PC-3 (cell line): ENCODE results near the gene RASAL2. TPM values are rescaled to one million over a fixed set of nuclear protein-coding genes. Genes with fewer than 3 reads are reported as not detected.

Experiments used
- ATAC-seq: fragments of 200-7000 bp; cut with Tn5 transposase; 2 replicates; pipeline ENCODE4 v1.9.1; 2020; ENCODE audit warnings: mild to moderate bottlenecking, moderate library complexity
- BruUV-seq: library from RNA; stranded (reverse); fragments of 400-500 nt; replicated peaks from 2 replicates; lab custom pipeline; 2021; lab: Mats Ljungman, UMichigan
- CTCF ChIA-PET: fragments of 300-600 bp; sonication (Branson Sonifier 250); formaldehyde crosslinking; loops from one replicate; lab custom pipeline; 2022; ENCODE audit warnings: antibody characterized with exemption; lab: Charles Lee
- POLR2A ChIA-PET: fragments of 300-600 bp; sonication (Branson Sonifier 250); formaldehyde crosslinking; loops from one replicate; lab custom pipeline; 2022; ENCODE audit warnings: antibody characterized with exemption; ENCODE audit not compliant: unreplicated experiment; lab: Charles Lee
- DNase-seq: peaks from one replicate; pipeline ENCODE4 v3.0.0-alpha.2; 2015
- H2AFZ ChIP-seq: fragments of 300-600 bp; sonication (generic); 2 replicates; pipeline ENCODE4 v1.6.0; 2016; ENCODE audit warnings: antibody characterized with exemption, low read length
- H3F3A ChIP-seq: fragments of 300-600 bp; sonication (generic); one replicate; pipeline ENCODE4 v1.6.0; 2017; ENCODE audit warnings: antibody characterized with exemption, low read length, control low read depth, mild to moderate bottlenecking; ENCODE audit not compliant: unreplicated experiment
- H3K27ac ChIP-seq: fragments of 300-600 bp; sonication (generic); 2 replicates; pipeline ENCODE4 v1.5.1; 2016; ENCODE audit warnings: mild to moderate bottlenecking, low read length
- H3K27me3 ChIP-seq: fragments of 300-600 bp; sonication (generic); 2 replicates; pipeline ENCODE4 v1.6.1; 2016; ENCODE audit warnings: low read length, mixed read lengths
- H3K36me3 ChIP-seq: fragments of 300-600 bp; sonication (generic); 2 replicates; pipeline ENCODE4 v1.6.1; 2016; ENCODE audit warnings: low read depth, mixed run types, low read length, mixed read lengths
- H3K4me1 ChIP-seq: fragments of 300-600 bp; sonication (generic); 2 replicates; pipeline ENCODE4 v1.5.1; 2016; ENCODE audit warnings: low read length; ENCODE audit not compliant: insufficient read depth
- H3K4me2 ChIP-seq: fragments of 300-600 bp; sonication (generic); 2 replicates; pipeline ENCODE4 v1.6.0; 2016; ENCODE audit warnings: low read length
- H3K4me3 ChIP-seq: fragments of 300-600 bp; sonication (generic); 2 replicates; pipeline ENCODE4 v1.5.1; 2016; ENCODE audit warnings: mild to moderate bottlenecking, low read length, mixed read lengths
- H3K79me2 ChIP-seq: fragments of 300-600 bp; sonication (generic); 2 replicates; pipeline ENCODE4 v1.6.1; 2017; ENCODE audit warnings: low read length, mixed read lengths
- H3K9ac ChIP-seq: fragments of 300-600 bp; sonication (generic); 2 replicates; pipeline ENCODE4 v1.6.0; 2016; ENCODE audit warnings: mild to moderate bottlenecking, low read length
- H3K9me2 ChIP-seq: fragments of 300-600 bp; sonication (generic); replicated peaks from 2 replicates; pipeline ENCODE4 v1.6.1; 2016; ENCODE audit warnings: mixed run types, low read length, mixed read lengths
- H3K9me3 ChIP-seq: fragments of 300-600 bp; sonication (generic); 2 replicates; pipeline ENCODE4 v1.6.1; 2016; ENCODE audit warnings: low read length, mixed read lengths
- H4K20me1 ChIP-seq: fragments of 300-600 bp; sonication (generic); 2 replicates; pipeline ENCODE4 v1.6.1; 2016; ENCODE audit warnings: low read length, mixed read lengths
- CTCF ChIP-seq: fragments of 300-600 bp; sonication (generic); conservative IDR thresholded peaks from 2 replicates; pipeline ENCODE4 v1.5.1; 2017; ENCODE audit warnings: antibody characterized with exemption, low read depth, mild to moderate bottlenecking, low read length
- EZH2 ChIP-seq: fragments of 300-600 bp; sonication (generic); IDR thresholded peaks from one replicate; pipeline ENCODE4 v1.6.1; 2017; ENCODE audit warnings: antibody characterized with exemption, mild to moderate bottlenecking, low read length; ENCODE audit not compliant: unreplicated experiment
- EZH2phosphoT487 ChIP-seq: fragments of 300-600 bp; sonication (generic); IDR thresholded peaks from 2 replicates; pipeline ENCODE4 v1.6.1; 2018; ENCODE audit warnings: mild to moderate bottlenecking, antibody characterized with exemption, low read length, borderline replicate concordance
- intact Hi-C: fragments of 100-400 bp; cut with micrococcal nuclease; formaldehyde crosslinking; loops from 2 replicates; pipeline ENCODE4 v1.9.0; 2023
- total RNA-seq: library from RNA; depleted of rRNA; stranded (reverse); fragments of >200 nt; gene quantifications from 2 replicates; pipeline ENCODE4 v1.2.3, GENCODE V29; 2014

The RASAL2 gene
- total RNA-seq, 1 experiment from 2014 or later: 7.9 TPM

- POLR2A ChIA-PET: no interaction called here
- no peak overlapping the region for H2AFZ ChIP-seq
Observed at GRCh38 chr1:178518894-178519293, 425.0 kb downstream of the RASAL2 start.

DNA sequence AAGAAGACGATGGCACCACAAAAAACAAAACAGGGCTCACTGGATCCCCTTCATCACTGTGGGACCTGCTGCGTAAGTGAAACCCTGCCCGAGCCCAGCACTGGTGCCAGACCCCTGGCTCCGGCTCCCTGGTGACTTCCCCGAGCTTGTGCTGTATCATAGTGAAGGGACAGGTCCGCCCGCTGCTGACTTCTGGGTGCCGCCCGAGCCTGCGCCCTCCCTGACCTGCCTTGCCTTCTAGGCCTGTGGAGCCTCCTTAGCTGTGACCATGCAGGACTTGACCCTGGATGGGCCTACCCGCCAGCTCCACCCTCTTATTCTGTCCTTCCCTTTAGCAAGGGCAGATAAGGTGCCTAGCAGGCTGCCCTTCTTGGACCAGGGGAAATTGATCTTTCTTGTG is 426.9 kb downstream of the RASAL2 start:
- DNase-seq (no peak), ATAC-seq (no peak)
- H3K27me3 ChIP-seq: no peaks in the 10 kb centered on the region
- H3K27ac ChIP-seq: no peak overlapping the region
- H3K9me3 ChIP-seq: no peaks in the 10 kb centered on the region
- POLR2A ChIA-PET: no interaction called here
- intact Hi-C loops: no loop called here
- no peak overlapping the region for H3K4me3 ChIP-seq
- H3K36me3 ChIP-seq: no peaks in the 10 kb centered on the region
- no peak overlapping the region for H3K4me2 ChIP-seq
- no peaks in the 10 kb centered on the region for H4K20me1 ChIP-seq
- H3F3A ChIP-seq: no peaks in the 10 kb centered on the region
- TF ChIP-seq CTCF: no peak
- no peak for TF ChIP-seq EZH2phosphoT487
- no peak for TF ChIP-seq EZH2
- H2AFZ ChIP-seq: no peak overlapping the region
- CTCF ChIA-PET: no interaction called here
- H3K9ac ChIP-seq: no peak overlapping the region
- no peaks in the 10 kb centered on the region for H3K4me1 ChIP-seq
- no peaks in the 10 kb centered on the region for H3K9me2 ChIP-seq
- BruUV-seq: no TSS peak
- H3K79me2 ChIP-seq: no peaks in the 10 kb centered on the region

More at GRCh38 chr1:178518894-178519293, 425.0 kb downstream of the RASAL2 start:
- H3K9ac ChIP-seq: no peak overlapping the region
- H3K4me1 ChIP-seq: no peaks in the 10 kb centered on the region
- CTCF ChIA-PET: no interaction called here
- intact Hi-C loops: no loop called here
- H3K79me2 ChIP-seq: no peaks in the 10 kb centered on the region
- ATAC-seq (no peak), DNase-seq (no peak)
- BruUV-seq: no TSS peak
- TF ChIP-seq EZH2phosphoT487: no peak
- TF ChIP-seq EZH2: no peak
- H3K9me2 ChIP-seq: no peaks in the 10 kb centered on the region
- no peaks in the 10 kb centered on the region for H3F3A ChIP-seq
- no peak overlapping the region for H3K27ac ChIP-seq
- H4K20me1 ChIP-seq: no peaks in the 10 kb centered on the region
- no peak overlapping the region for H3K4me3 ChIP-seq
- H3K36me3 ChIP-seq: no peaks in the 10 kb centered on the region
- no peaks in the 10 kb centered on the region for H3K27me3 ChIP-seq
- no peaks in the 10 kb centered on the region for H3K9me3 ChIP-seq
- H3K4me2 ChIP-seq: no peak overlapping the region

DNA sequence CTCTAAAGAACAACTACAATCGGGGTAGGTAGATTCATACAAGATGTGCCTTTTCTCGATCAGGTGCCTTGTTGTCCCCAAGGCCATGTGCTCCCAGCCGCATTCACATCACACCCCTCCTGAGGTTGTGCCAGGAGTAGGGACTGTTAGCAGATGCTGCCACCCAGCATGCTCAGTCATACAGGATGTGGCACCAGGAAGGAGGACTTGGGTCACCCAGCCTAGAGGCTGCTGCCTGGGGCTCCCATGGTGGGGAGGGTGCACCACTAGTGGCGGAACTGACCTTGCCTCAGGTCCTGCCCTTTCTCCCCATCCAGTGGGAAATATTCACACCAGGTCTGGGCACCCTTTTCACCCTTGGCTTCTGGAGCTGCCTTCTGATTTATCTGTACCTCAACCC is 427.3 kb downstream of the RASAL2 start:
- Histone ChIP-seq H2AFZ (no peak overlapping the region), H3K36me3 (no peaks in the 10 kb centered on the region), H3K4me1 (no peaks in the 10 kb centered on the region), H3K9me2 (no peaks in the 10 kb centered on the region), H4K20me1 (no peaks in the 10 kb centered on the region), H3K9ac (no peak overlapping the region), H3K4me3 (no peak overlapping the region), H3F3A (no peaks in the 10 kb centered on the region), H3K27me3 (no peaks in the 10 kb centered on the region), H3K79me2 (no peaks in the 10 kb centered on the region), H3K9me3 (no peaks in the 10 kb centered on the region), H3K4me2 (no peak overlapping the region), H3K27ac (no peak overlapping the region)
- ATAC-seq (no peak), DNase-seq (no peak)
- intact Hi-C loops: no loop called here
- TF ChIP-seq EZH2: no peak
- no peak for TF ChIP-seq EZH2phosphoT487
- TF ChIP-seq CTCF: no peak
- POLR2A ChIA-PET: no interaction called here
- CTCF ChIA-PET: no interaction called here
- BruUV-seq: no TSS peak
